ENCODE data around the gene ELAVL1.
"Not testable (repeated sequence)": the region's sequence is repeated elsewhere in the genome, so short reads cannot be mapped to it uniquely, and the experiment has no call there.

The ELAVL1 gene

GRCh38 chr19:7968796-7969554, 36.5 kb downstream of the ELAVL1 start:
- no peak for DNase-seq (ENCODE audit: low spot score)

GRCh38 chr19:7968008-7968795, 37.2 kb downstream of the ELAVL1 start:
- no peak for DNase-seq (ENCODE audit: low spot score)

- no peak for DNase-seq (ENCODE audit: low spot score)
Observed at GRCh38 chr19:7965921-7966665, 39.3 kb downstream of the ELAVL1 start.

- no peak for DNase-seq (ENCODE audit: low spot score)
Observed at GRCh38 chr19:7965259-7965841, 40.1 kb downstream of the ELAVL1 start.

- no peak for DNase-seq (ENCODE audit: low spot score)
Observed at GRCh38 chr19:7963566-7963965, 41.9 kb downstream of the ELAVL1 start.

- DNase-seq (ENCODE audit: low spot score), result no peak
Observed at GRCh38 chr19:7962644-7963268, 42.7 kb downstream of the ELAVL1 start.

GRCh38 chr19:7961920-7962626, 43.4 kb downstream of the ELAVL1 start:
- DNase-seq (ENCODE audit: low spot score), result no peak

GRCh38 chr19:7961082-7961481, 44.4 kb downstream of the ELAVL1 start:
- not testable (repeated sequence) for DNase-seq (ENCODE audit: low spot score)

GRCh38 chr19:7959211-7959610, 46.2 kb downstream of the ELAVL1 start:
- DNase-seq (ENCODE audit: low spot score), result no peak

GRCh38 chr19:7955696-7956095, 49.7 kb downstream of the ELAVL1 start:
- DNase-seq (ENCODE audit: low spot score), result no peak

GRCh38 chr19:7953576-7953975, 51.9 kb downstream of the ELAVL1 start:
- DNase-seq (ENCODE audit: low spot score), result no peak

- DNase-seq (ENCODE audit: low spot score), result no peak
Observed at GRCh38 chr19:7953060-7953459, 52.4 kb downstream of the ELAVL1 start.

GRCh38 chr19:7947939-7948338, 57.5 kb downstream of the ELAVL1 start:
- DNase-seq (ENCODE audit: low spot score), result no peak

GRCh38 chr19:7944177-7944761, 61.2 kb downstream of the ELAVL1 start:
- peak; percentile 84 for DNase-seq (ENCODE audit: low spot score)

GRCh38 chr19:7943444-7944176, 61.8 kb downstream of the ELAVL1 start, which contains the start of gene TIMM44:
Gene TIMM44, minus strand, starts transcription at chr19:7943666. Its CDS starts 15 bp downstream, at chr19:7943651.
- DNase-seq (ENCODE audit: low spot score), result peak; percentile 98

GRCh38 chr19:7942981-7943443, 62.4 kb downstream of the ELAVL1 start:
- DNase-seq (ENCODE audit: low spot score), result no peak

- DNase-seq (ENCODE audit: low spot score), result no peak
Observed at GRCh38 chr19:7941895-7942596, 63.4 kb downstream of the ELAVL1 start.

- no peak for DNase-seq (ENCODE audit: low spot score)
Observed at GRCh38 chr19:7940841-7941240, 64.6 kb downstream of the ELAVL1 start.

GRCh38 chr19:7934766-7935165, 70.7 kb downstream of the ELAVL1 start:
- no peak for DNase-seq (ENCODE audit: low spot score)
